ENCODE measurements around the gene NDE1. TPM values are rescaled to one million over a fixed set of nuclear protein-coding genes. Genes with fewer than 3 reads are reported as not detected.

NDE1 gene
- total and polyA plus RNA-seq, 8 donors = 3.3 to 13.2 (median 5.9) TPM

DNA sequence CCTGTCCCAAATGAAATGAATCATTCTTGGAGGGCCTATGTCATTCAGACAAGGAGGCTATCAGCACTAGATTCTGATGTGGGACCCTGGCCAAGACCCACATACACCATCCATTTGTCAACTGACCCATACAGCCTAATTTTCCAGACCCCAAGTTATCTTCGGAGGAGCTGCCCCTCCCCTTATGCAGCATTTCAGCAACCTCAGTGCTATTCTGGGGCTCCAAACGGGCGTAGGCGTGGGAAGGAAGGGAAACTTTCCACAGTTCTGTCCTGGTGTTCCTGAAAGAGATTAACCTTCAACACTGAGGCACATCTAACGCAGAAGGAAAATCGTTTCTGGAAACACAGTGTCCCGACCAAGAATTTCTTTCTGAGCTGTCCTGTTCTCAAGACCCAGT is 120.1 kb downstream of the NDE1 start:
- Histone ChIP-seq H3K36me3 (no peaks in the 10 kb centered on the region), H3K27ac (no peak overlapping the region), H3K4me1 (no peaks in the 10 kb centered on the region), H3K9me3 (no peaks in the 10 kb centered on the region), H3K27me3 (no peaks in the 10 kb centered on the region), H3K4me3 (no peak overlapping the region)
- no peak for FAIRE-seq
- no peak for DNase-seq
- WGBS, 2 donors = 45 to 55% methylated on average over 7 of the region's 7 CpGs
- ATAC-seq = no peak
- no peak for TF ChIP-seq CTCF (IDR thresholded peaks at IDR 0.05)
- intact Hi-C loops (cut with DNase I) = loop anchor here in 1 of 3 donors (10.0 kb wide), 2 partner anchors 55 to 375 kb away; no protein-coding TSS in a partner anchor

GRCh38 chr16:15770512-15770911 is 120.5 kb downstream of the NDE1 start:
- Histone ChIP-seq H3K36me3 (no peaks in the 10 kb centered on the region), H3K4me3 (no peak overlapping the region), H3K27ac (no peak overlapping the region), H3K27me3 (no peaks in the 10 kb centered on the region), H3K9me3 (no peaks in the 10 kb centered on the region), H3K4me1 (no peaks in the 10 kb centered on the region)
- ATAC-seq (no peak), FAIRE-seq (no peak), DNase-seq (no peak)
- 62 to 69% methylated on average over 3 of the region's 3 CpGs for WGBS, 2 donors
- TF ChIP-seq CTCF (IDR thresholded peaks at IDR 0.05) = no peak
- intact Hi-C loops (cut with DNase I) = loop anchor here in 1 of 3 donors (10.0 kb wide), 2 partner anchors 54 to 374 kb away; no protein-coding TSS in a partner anchor

DNA sequence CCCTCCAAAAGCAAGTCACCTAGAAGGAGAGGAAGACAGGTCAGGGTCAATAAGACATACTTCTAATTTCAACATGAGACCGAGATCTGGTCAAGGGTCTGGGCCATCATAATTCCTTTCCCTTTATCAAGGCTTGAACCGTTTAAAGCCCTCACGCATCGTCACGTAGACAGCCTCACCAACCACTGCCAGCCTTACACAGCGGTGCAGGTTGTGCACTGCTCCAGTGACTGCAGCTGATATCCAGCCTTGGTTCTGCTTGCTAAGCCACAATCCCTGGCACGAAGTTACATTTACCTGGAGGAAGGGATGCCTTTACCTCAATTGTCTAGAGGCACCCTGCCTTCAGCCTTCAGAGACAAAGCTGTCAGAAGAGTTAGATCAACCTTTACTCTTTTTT is 121.6 kb downstream of the NDE1 start:
- TF ChIP-seq CTCF (IDR thresholded peaks at IDR 0.05) = no peak
- Histone ChIP-seq H3K9me3 (no peaks in the 10 kb centered on the region), H3K4me1 (no peaks in the 10 kb centered on the region), H3K27ac (no peak overlapping the region), H3K36me3 (no peaks in the 10 kb centered on the region), H3K4me3 (no peak overlapping the region), H3K27me3 (no peaks in the 10 kb centered on the region)
- 82 to 84% methylated on average over 7 of the region's 7 CpGs for WGBS, 2 donors
- DNase-seq (no peak), ATAC-seq (no peak), FAIRE-seq (no peak)
- intact Hi-C loops (cut with DNase I) = loop anchor here in 1 of 3 donors (10.0 kb wide), 2 partner anchors 53 to 373 kb away; no protein-coding TSS in a partner anchor

DNA sequence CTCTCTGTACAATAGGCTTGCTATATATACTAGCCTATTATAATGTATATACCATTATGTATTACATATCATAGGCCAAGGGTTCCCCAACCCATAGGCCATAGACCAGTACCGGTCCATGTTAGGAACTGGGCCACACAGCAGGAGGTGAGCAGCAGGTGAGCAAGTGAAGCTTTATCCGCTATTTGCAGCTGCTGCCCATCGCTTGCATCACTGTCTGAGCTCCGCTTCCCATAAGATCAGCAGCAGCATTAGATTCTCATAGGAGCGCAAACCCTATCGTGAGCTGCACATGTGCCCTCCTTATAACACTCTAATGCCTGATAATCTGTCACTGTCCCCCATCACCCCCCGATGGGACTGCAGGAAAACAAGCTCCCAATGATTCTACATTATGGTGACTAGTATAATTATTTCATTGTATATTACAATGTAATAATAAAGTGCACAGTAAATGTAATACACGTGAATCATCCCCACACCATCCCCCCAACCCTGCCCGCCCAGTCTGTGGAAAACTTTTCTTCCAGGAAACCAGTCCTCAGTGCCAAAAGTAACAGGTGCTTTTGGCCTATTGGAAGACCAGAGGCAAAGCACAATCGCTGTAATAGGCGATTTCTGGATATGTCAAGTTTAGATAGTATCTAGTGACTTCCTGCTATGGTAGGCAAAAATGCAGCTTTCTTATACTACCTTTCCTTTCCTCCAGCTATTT is 122.7 kb downstream of the NDE1 start:
- H3K4me3 ChIP-seq = no peak overlapping the region
- H3K36me3 ChIP-seq = no peaks in the 10 kb centered on the region
- WGBS, 2 donors = 74 to 82% methylated on average over 11 of the region's 11 CpGs
- no peak overlapping the region for H3K27ac ChIP-seq
- H3K4me1 ChIP-seq = no peaks in the 10 kb centered on the region
- no peak for DNase-seq
- no peaks in the 10 kb centered on the region for H3K9me3 ChIP-seq
- no peaks in the 10 kb centered on the region for H3K27me3 ChIP-seq
- no peak for TF ChIP-seq CTCF (IDR thresholded peaks at IDR 0.05)
- FAIRE-seq = no peak
- intact Hi-C loops (cut with DNase I) = loop anchor here in 1 of 3 donors (10.0 kb wide), 2 partner anchors 52 to 372 kb away; no protein-coding TSS in a partner anchor
- ATAC-seq = no peak

DNA sequence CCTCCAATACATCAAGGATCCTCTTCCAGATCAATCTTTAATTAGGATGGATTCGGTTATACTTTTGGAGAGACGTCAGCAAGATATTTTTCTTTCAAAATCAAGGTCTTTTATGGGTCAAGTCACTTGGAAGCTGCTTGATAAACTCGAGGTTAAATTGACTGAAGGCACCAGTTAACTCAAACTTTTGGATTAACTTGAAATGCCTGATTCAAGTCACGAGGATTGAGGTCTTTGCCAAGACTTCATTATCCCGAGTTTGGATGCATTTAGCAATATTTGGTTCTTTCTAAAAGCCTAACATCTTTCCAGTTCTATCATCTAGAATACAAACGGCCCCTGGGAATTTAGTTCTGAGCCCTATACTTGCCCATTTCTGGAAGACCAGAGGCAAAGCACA is 123.9 kb downstream of the NDE1 start:
- 51 to 56% methylated on average over 6 of the region's 6 CpGs for WGBS, 2 donors
- H3K36me3 ChIP-seq = no peaks in the 10 kb centered on the region
- no peak for FAIRE-seq
- no peaks in the 10 kb centered on the region for H3K9me3 ChIP-seq
- H3K27ac ChIP-seq = no peak overlapping the region
- H3K4me3 ChIP-seq = no peak overlapping the region
- DNase-seq = no peak
- intact Hi-C loops (cut with DNase I) = loop anchor here in 1 of 3 donors (10.0 kb wide), 2 partner anchors 51 to 371 kb away; no protein-coding TSS in a partner anchor
- no peaks in the 10 kb centered on the region for H3K27me3 ChIP-seq
- no peak for ATAC-seq
- no peaks in the 10 kb centered on the region for H3K4me1 ChIP-seq
- TF ChIP-seq CTCF (IDR thresholded peaks at IDR 0.05) = no peak
